GM12865 (cell line): ENCODE results near the gene NEK1.

Source experiments
- DNase-seq: peaks from one replicate; pipeline ENCODE4 v3.0.0; 2010; ENCODE audit warnings: low read depth
- H3K4me3 ChIP-seq: 2 replicates; pipeline ENCODE4 v1.5.1; 2011; ENCODE audit warnings: mild to moderate bottlenecking, low read depth, low read length, control low read depth
- CTCF ChIP-seq: IDR thresholded peaks from 2 replicates; pipeline ENCODE4 v1.5.1; 2011; ENCODE audit warnings: low read length, control low read depth, low read depth, inconsistent platforms; ENCODE audit not compliant: insufficient read depth; ENCODE audit errors: missing control alignments

Gene NEK1

GRCh38 chr4:169493164-169493524 lies 119.2 kb downstream of the NEK1 start:
- TF ChIP-seq CTCF, result no peak
- no peak for DNase-seq
- no peak overlapping the region for H3K4me3 ChIP-seq

- peak; percentile 62 for DNase-seq
- peak; percentile 74 for TF ChIP-seq CTCF
- no peak overlapping the region for H3K4me3 ChIP-seq
Measured at GRCh38 chr4:169492436-169493163, 119.8 kb downstream of the NEK1 start.

GRCh38 chr4:169491211-169491610 lies 121.2 kb downstream of the NEK1 start:
- H3K4me3 ChIP-seq, result no peak overlapping the region
- TF ChIP-seq CTCF, result no peak
- DNase-seq, result no peak

GRCh38 chr4:169489306-169489705 lies 123.1 kb downstream of the NEK1 start:
- TF ChIP-seq CTCF, result no peak
- no peak overlapping the region for H3K4me3 ChIP-seq
- no peak for DNase-seq

- peak; percentile 77 for DNase-seq
- H3K4me3 ChIP-seq, result no peak overlapping the region
- TF ChIP-seq CTCF, result peak; percentile 49
Measured at GRCh38 chr4:169485791-169486742, 126.3 kb downstream of the NEK1 start.

GRCh38 chr4:169485086-169485485 lies 127.3 kb downstream of the NEK1 start:
- no peak for DNase-seq
- no peak overlapping the region for H3K4me3 ChIP-seq
- TF ChIP-seq CTCF, result no peak

GRCh38 chr4:169484485-169484884 lies 127.9 kb downstream of the NEK1 start:
- H3K4me3 ChIP-seq, result no peak overlapping the region
- TF ChIP-seq CTCF, result no peak
- no peak for DNase-seq
